ENCODE measurements around the gene UBE2G2.

UBE2G2 gene

DNA sequence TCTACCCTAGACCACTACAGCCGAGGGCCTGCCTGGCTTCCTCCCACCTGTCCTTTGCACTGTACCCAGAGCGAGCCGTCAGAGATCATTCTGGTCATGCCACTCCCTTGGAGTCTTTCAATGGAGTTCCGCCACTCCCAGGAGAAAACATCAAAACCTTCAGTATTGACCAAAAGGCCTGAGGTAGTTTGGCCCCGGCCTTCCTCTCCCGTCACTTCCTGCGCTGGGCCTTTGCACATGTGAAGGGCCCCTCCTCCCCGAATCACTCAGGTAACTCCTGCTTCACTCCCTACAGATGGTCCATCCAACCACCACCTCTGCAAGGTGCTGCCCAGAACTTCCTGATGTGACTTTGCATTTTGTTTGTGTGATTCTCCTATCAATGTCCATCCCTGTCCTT, 26.6 kb downstream of the UBE2G2 start:
- no peak overlapping the region for H3K4me3 Mint-ChIP-seq
- no peaks in the 10 kb centered on the region for H3K9me3 Mint-ChIP-seq
- H3K27me3 Mint-ChIP-seq: no peaks in the 10 kb centered on the region
- H3K4me1 Mint-ChIP-seq (ENCODE audit: low read depth): peaks cover 4% of the 10 kb centered on the region
- peaks cover 67% of the 10 kb centered on the region for H3K36me3 Mint-ChIP-seq (ENCODE audit: low read depth)
- no peak overlapping the region for H3K27ac Mint-ChIP-seq

DNA sequence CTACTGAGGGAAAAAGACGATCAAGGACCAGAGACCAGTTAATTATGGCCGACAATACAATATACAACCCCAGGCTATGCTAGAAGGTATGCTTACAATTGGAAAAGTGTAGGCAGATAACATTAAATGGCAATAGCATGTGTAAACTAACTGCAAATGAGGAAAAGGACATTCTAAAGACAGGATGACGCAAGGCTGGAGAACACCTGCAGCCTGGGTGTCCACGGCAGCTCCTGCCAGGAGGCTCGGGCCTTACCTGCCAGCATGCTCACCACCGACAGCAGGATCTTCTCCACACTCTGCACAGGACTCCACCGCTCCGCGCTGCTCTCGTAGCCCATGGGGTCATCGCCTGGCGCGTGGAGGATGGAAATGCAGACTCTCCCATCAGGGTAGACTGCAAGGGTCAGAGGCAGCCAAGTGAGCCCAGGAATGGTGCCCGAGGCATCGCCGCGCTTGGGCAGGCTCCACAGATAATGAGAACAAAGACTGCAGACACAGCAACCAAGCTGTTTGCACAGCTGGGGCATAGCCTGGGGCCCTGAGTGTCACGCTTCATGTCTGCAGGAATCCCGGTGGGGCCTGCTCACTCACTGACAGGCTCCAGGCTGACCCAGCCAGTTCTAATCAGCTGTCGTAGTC, 28.2 kb downstream of the UBE2G2 start:
- H3K4me3 Mint-ChIP-seq: no peak overlapping the region
- H3K36me3 Mint-ChIP-seq (ENCODE audit: low read depth): peaks cover 76% of the 10 kb centered on the region

DNA sequence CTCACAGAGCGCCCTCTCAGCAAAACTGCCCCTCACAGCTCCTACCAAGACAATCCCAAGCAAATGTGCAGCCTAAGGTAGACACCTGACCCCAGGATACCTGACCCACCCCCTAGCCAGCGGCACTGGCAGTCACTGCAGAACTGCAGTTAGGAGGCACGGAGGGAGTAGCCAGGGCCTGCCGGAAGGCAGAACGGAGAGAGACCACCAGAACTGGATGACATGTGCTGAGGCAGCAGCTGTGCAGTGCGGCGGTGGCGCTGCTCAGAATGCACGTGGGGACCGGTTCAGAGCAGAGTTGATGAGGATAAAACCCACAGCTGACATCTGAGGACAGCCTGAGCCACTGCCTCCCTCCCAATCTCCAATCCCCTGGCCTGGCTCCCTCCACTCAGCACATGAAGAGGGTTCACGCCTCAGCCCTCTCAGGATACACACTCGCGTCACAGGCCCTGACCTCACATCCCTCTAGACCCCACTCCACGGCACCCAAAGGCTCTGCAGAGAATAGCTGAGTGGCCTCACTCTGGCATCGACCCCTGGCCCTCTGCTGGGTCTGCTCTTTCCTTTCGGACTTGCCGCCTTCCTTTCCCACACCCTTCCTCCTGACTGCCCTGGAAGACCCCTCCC, 29.6 kb downstream of the UBE2G2 start:
- Mint-ChIP-seq H3K27me3 (no peaks in the 10 kb centered on the region), H3K36me3 (ENCODE audit: low read depth) (peaks cover 65% of the 10 kb centered on the region), H3K4me1 (ENCODE audit: low read depth) (no peaks in the 10 kb centered on the region), H3K9me3 (no peaks in the 10 kb centered on the region), H3K4me3 (no peak overlapping the region), H3K27ac (peak overlapping the region; percentile 16)

More for the DNA sequence above, 28.2 kb downstream of the UBE2G2 start:
- no peaks in the 10 kb centered on the region for H3K4me1 Mint-ChIP-seq (ENCODE audit: low read depth)
- no peaks in the 10 kb centered on the region for H3K27me3 Mint-ChIP-seq
- H3K9me3 Mint-ChIP-seq: no peaks in the 10 kb centered on the region
- no peak overlapping the region for H3K27ac Mint-ChIP-seq

DNA sequence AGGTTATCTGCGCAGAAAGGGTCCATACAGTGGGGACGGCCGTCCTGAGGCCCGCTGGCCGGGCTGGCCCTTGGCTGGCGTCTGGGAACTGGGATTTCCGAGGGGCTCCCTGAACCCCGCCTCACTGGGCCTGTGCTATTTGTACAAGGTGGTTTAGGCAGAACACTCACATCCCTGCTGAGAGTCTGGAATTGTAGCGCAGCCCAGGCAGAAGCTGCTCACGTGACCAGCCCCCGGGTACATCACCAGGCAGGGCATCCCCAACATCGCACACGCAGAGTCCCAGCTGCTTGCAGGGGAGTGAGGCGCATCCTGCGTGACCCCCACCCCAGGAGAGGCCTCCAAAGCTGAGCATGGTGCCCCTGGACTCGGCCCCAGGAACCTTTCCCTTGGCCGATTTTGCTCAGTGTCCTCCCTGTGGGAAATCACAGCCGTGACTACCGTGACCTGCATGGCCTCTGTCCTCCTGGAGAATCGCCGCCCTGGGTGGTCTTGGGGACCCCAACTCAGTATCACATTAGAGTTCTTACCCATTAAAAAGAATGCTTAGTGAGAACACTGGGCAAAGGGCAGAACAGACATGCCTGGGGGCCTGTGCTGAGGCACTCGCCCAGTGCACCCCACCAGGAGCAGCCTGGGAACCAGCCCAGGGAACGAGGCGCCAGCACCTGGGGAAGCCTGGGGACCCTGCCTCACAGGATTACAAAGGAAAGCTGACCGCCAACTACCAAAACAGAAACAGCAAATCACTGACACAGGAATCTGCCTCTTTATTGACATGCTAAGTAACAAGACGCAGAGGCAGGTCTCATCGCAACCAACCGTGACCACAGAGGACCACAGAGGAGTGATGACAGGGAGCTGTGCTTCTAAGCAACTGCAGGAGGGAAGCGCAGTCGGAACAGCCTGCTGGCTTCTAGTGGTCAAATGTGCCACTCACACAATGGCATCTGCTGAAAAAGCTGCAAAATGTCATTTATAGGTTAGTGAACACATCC, 33.5 kb downstream of the UBE2G2 start:
- Mint-ChIP-seq H3K27ac (no peak overlapping the region), H3K27me3 (no peaks in the 10 kb centered on the region), H3K9me3 (no peaks in the 10 kb centered on the region), H3K4me1 (ENCODE audit: low read depth) (peaks cover 15% of the 10 kb centered on the region), H3K36me3 (ENCODE audit: low read depth) (peaks cover 39% of the 10 kb centered on the region), H3K4me3 (no peak overlapping the region)

DNA sequence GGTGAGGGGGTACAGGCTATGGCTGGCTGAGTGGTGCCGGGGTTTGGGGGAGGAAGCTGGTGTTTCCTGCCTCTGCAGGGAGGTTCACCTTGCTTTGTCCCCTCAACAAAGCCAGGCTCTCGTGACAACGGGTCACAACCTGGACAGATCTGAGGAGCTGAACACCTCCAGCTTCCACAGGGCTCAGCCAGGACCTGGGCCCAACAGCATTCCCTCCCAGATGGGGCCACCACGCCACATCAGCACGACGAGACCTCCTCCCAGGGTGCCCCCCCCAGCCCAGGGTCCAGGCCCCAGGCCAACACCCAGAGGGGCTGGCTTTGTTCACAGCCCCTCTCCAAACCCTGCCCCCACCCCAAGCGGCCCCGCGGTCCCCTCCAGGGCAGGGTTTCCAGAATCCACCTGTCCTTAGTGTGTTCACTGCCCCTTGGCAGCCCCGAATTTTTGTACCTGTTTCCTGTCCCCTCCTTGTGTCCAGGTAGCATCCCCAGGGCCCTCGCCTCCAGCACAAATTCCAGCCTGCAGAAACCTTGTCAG, 34.7 kb downstream of the UBE2G2 start:
- no peak overlapping the region for H3K4me3 Mint-ChIP-seq
- H3K27ac Mint-ChIP-seq: no peak overlapping the region
- H3K36me3 Mint-ChIP-seq (ENCODE audit: low read depth): peaks cover 29% of the 10 kb centered on the region
- no peaks in the 10 kb centered on the region for H3K27me3 Mint-ChIP-seq
- H3K9me3 Mint-ChIP-seq: no peaks in the 10 kb centered on the region
- peaks cover 15% of the 10 kb centered on the region for H3K4me1 Mint-ChIP-seq (ENCODE audit: low read depth)

DNA sequence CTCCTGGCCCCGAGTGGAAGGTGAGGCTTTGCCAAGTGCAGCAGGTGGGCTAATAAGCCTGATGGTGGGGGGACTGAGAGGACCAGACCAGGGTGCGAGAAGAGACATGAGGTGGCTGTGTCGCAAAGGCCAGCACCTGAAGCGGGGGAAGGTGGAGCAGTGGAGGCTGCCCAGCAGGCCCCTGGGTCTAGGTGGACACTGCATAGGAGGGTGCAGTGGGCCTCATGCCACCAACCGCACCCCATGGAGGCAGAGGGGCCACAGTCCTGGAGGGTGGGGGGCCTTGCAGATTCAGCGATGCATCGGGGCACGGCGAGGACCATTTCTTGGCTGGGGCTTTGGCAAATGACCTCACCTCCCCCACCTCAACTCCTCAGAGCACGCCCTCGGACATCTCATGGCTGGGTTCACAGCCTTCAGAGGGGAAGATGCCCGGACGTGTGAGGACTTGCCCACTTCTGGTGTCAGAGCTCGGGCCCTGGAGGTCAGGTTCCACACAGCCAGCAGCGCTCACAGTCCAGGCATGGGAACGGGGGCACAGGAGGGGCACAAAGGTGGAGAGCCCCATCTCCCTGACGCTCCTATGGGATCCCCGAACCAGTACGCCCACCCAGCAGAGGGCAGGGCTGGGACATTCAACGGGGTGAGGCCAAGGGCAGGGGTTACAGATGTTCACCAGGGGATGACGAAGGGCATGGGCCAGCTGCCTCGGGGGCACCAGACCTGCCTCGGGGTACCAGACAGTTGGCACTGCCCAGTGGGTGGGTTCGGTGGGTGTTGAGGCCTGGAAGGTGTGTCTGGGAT, 35.4 kb downstream of the UBE2G2 start:
- H3K36me3 Mint-ChIP-seq (ENCODE audit: low read depth): peaks cover 24% of the 10 kb centered on the region
- no peaks in the 10 kb centered on the region for H3K27me3 Mint-ChIP-seq
- no peaks in the 10 kb centered on the region for H3K9me3 Mint-ChIP-seq
- H3K27ac Mint-ChIP-seq: no peak overlapping the region
- H3K4me1 Mint-ChIP-seq (ENCODE audit: low read depth): peaks cover 15% of the 10 kb centered on the region
- H3K4me3 Mint-ChIP-seq: no peak overlapping the region

DNA sequence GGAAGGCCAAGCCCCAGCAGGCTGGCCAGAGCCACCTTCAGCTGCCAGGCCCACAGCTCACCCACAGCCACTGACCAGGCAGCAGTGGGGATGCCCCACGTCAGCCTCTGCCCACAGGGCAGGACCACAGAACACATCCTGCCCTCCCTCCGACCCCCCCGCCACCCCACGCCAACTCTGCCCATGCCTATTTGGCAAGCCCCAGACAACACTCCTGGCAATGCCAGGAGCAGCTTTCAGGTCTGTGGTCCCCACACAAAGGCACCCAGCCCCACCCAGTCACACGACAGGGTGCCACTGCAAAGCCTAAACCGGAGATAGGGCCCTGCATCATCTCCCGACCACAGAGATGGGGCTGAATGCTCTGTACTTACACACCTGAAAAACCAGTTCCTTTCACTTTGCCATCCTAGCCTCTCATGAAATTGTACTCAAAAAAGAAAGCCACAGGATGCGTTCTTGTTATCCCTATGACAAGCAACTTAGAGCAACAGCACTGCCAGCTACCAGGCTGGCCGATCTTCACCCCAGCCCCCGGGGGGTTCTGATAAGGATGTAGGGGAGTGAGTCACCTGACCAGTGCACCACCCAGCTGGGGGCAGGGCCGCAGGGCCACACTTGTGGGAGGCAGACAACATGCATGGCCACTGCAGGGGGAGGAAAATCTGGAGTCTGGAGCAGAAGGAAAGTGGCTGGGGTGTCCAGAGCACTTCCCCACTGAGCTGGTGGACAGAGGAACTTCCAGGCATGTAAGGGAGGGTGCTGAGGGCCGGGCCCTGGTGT, 36.2 kb downstream of the UBE2G2 start:
- H3K4me3 Mint-ChIP-seq: no peak overlapping the region
- peaks cover 18% of the 10 kb centered on the region for H3K36me3 Mint-ChIP-seq (ENCODE audit: low read depth)
- peaks cover 15% of the 10 kb centered on the region for H3K4me1 Mint-ChIP-seq (ENCODE audit: low read depth)
- no peak overlapping the region for H3K27ac Mint-ChIP-seq
- no peaks in the 10 kb centered on the region for H3K27me3 Mint-ChIP-seq
- H3K9me3 Mint-ChIP-seq: no peaks in the 10 kb centered on the region

DNA sequence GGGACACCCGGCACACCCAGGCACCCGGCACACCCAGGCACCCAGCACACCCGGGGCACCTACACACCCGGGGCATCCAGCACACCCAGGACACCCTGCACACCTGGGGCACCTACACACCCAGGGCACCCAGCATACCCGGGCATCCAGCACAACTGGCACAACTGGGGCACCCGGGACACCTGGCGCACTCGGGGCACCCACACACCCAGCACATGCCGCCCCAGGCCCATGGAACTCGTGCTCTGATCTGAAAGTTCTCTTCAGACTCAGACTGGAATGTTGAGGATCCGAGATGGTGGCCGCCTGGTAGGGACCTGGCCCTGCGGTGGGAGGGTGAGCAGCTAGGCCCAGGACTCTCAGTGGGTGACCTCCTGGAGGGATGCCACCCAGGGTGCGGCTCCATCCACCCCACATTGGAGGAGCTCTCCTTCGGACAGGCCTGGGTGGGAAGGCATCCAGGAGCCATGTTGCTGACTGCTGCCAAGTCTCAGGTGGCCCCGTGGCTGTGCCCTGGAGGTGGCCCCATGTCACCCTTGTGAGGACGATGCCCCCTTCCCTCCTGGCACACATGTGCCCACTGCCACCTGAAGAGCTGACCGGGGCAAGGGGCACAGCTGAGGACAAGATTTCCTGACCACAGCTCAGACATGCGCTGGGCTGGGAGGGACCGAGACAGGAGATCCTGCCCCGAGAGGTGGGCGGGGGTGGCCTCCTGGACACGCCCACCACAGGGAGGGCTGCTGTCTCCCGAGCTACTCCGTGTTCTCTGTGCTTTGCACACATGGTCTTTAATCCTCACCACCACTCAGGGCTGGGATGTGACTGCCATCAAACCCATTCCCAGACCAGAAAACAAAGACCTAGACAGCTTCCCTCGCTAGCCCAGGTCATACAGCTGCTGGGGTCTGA, 37.0 kb downstream of the UBE2G2 start:
- Mint-ChIP-seq H3K36me3 (ENCODE audit: low read depth) (peaks cover 10% of the 10 kb centered on the region), H3K9me3 (no peaks in the 10 kb centered on the region), H3K27me3 (no peaks in the 10 kb centered on the region), H3K4me3 (no peak overlapping the region), H3K4me1 (ENCODE audit: low read depth) (peaks cover 15% of the 10 kb centered on the region), H3K27ac (no peak overlapping the region)

DNA sequence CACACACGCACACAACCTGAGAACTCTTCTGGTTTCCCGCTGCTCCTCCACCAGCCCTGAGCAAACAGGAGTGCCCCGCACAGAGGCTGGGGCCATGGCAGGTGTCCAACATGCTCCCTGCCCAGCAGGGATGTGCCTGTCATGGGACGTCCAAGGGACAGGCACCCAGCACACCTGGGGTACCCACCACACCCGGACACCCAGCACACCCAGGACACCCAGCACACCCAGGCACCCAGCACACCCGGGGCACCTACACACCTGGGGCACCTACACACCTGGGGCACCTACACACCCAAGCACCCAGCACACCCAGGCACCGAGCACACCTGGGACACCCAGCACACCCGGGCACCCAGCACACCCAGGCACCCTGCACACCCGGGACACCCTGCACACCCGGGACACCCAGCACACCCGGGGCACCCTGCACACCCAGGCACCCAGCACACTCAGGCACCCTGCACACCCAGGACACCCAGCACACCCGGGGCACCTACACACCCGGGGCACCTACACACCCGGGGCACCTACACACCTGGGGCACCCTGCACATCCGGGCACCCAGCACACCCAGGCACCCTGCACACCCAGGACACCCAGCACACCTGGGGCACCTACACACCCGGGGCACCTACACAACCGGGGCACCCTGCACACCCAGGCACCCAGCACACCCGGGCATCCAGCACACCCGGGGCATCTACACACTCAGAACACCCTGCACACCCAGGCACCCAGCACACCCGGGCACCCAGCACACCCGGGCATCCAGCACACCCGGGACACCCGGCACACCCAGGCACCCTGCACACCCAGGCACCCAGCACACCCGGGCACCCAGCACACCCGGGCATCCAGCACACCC, 37.9 kb downstream of the UBE2G2 start:
- H3K27me3 Mint-ChIP-seq: no peaks in the 10 kb centered on the region
- no peak overlapping the region for H3K27ac Mint-ChIP-seq

DNA sequence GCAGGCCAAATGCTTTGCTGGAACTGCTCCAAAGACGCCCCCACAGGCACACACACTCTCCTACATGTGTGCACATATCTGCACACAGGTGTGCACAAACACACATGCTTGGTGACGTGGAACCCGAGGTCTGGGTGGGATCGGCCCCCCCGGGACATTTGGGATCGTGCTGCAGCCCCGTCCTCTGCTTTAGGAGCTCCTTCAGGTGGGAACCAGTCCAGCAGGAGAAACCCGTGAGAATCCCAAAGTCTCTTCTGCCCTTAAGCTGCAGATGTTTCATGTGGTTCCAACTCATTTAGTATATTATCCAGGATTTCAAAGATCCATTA, 38.6 kb downstream of the UBE2G2 start:
- Mint-ChIP-seq H3K36me3 (ENCODE audit: low read depth) (no peaks in the 10 kb centered on the region), H3K27me3 (no peaks in the 10 kb centered on the region), H3K4me3 (no peak overlapping the region), H3K4me1 (ENCODE audit: low read depth) (peaks cover 15% of the 10 kb centered on the region), H3K9me3 (no peaks in the 10 kb centered on the region), H3K27ac (no peak overlapping the region)

More for the DNA sequence above, 37.9 kb downstream of the UBE2G2 start:
- no peaks in the 10 kb centered on the region for H3K9me3 Mint-ChIP-seq
- peaks cover 15% of the 10 kb centered on the region for H3K4me1 Mint-ChIP-seq (ENCODE audit: low read depth)
- H3K4me3 Mint-ChIP-seq: no peak overlapping the region
- H3K36me3 Mint-ChIP-seq (ENCODE audit: low read depth): peaks cover 3% of the 10 kb centered on the region

DNA sequence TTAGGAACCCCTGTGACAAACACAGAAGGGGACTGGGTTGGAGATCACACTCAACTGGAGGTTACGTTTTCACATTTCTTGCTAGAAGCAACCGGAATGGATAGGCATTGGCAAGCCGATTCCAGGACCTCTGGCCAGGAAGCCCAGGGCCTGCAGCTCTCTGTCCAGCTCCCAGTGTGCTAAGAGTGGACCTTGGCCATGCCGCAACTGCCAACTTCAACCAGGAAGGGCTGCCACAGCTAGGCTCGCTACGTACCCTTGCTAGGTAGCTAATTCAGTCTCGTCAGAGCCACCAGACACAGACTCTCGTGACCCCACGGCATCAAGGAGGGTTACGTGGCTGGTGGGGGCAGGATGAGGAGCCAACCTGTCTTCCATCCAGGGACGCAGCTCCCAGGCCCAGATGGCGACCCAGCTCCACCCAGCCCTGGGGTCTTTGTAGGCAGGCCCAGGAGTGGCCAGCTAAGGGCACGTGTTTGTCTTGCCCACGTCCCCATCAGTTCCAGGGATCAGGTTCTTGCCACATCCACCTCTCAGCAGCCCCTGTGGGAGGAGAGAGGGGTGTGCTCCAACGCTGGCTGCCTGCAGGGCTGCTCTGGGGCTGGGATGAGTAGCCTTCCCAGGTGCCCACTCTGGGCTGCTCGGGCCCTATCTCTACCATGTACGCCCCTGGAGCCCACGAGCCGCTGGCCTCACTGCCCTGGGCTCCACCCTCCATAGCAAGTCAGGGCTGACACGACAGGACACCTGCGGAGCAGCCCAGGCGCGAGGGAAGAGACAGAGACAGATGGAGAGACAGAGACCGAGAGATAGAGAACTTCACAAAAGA, 39.2 kb downstream of the UBE2G2 start:
- H3K4me1 Mint-ChIP-seq (ENCODE audit: low read depth): peaks cover 15% of the 10 kb centered on the region
- H3K9me3 Mint-ChIP-seq: no peaks in the 10 kb centered on the region
- H3K4me3 Mint-ChIP-seq: no peak overlapping the region
- no peak overlapping the region for H3K27ac Mint-ChIP-seq
- H3K27me3 Mint-ChIP-seq: no peaks in the 10 kb centered on the region
- no peaks in the 10 kb centered on the region for H3K36me3 Mint-ChIP-seq (ENCODE audit: low read depth)

DNA sequence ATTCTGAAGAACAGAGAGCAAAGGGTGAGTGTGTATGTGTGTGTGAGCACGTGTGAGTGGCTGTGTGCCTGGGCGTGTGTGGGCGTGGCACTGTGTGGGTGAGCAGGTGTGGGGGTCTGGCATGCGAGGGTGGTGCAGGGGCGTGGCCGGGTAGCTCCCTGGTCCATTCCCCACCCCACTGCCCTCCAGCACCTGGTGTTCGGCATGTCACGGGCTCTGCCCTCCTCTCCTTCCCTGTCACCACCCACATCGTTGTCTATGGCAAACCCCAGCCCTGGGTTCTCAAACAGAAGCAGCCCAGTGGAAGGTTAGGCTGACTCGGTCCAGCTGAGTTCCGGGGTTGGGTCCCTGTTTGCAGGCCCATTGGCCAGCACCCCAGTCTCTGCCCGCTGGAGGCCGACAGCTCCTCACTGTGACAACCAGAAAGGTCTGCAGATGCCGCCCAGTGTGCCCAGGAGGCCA, 39.8 kb downstream of the UBE2G2 start:
- no peak overlapping the region for H3K27ac Mint-ChIP-seq
- no peak overlapping the region for H3K4me3 Mint-ChIP-seq
- peaks cover 15% of the 10 kb centered on the region for H3K4me1 Mint-ChIP-seq (ENCODE audit: low read depth)
- H3K36me3 Mint-ChIP-seq (ENCODE audit: low read depth): no peaks in the 10 kb centered on the region
- H3K27me3 Mint-ChIP-seq: no peaks in the 10 kb centered on the region
- no peaks in the 10 kb centered on the region for H3K9me3 Mint-ChIP-seq
